HG03460 (cell line): ENCODE measurements around the gene CASS4.

Experiments
- ATAC-seq: cut with Tn5 transposase; IDR thresholded peaks from one replicate; pipeline ENCODE4 v1.9.1; 2021; ENCODE audit not compliant: unreplicated experiment

The CASS4 gene

GRCh38 chr20:56422076-56422823, 10.2 kb downstream of the CASS4 start:
- ATAC-seq = no peak

- ATAC-seq = no peak
Measured at GRCh38 chr20:56422824-56423189, 10.7 kb downstream of the CASS4 start.

GRCh38 chr20:56423211-56423610, 11.2 kb downstream of the CASS4 start:
- ATAC-seq = no peak

- ATAC-seq = no peak
Measured at GRCh38 chr20:56423886-56424285, 11.8 kb downstream of the CASS4 start.

DNA sequence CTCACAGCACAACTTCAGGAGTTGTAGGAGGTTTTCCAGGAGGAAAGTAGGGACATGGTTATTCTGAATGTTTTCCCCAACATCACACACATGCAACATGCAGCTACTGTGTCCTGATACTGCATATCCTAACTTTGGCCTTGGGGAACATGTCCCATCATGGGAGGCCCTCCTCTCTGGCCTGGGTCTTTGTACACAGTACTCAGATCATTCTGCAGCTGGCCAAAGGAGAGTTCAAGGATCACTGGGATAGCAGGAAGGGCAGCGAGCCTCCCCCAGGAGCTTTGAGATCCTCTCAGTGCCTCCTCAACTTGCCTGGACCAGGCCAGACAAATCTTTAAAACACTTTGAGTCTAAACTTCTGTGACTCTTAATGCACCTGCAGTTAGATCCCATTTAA, 12.9 kb downstream of the CASS4 start:
- no peak for ATAC-seq

DNA sequence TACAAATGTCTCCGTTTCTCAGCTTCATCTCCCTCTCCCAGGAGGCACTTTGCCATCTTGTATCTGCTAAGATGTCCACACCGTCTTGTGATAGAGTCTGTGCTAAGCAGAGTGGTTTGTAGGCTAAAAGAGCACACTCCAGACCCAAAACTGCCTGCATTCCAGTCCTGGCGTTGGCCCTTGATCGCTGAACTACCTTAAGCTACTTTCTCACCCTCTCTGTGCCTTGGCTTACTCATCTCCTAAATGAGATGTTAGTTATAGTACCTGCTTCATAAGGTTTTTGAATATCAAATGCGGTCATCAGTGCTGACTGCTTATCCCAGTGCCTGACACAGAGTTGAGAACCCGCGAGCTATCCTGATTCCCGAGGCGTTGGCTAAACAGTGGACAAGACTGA, 14.0 kb downstream of the CASS4 start:
- no peak for ATAC-seq

GRCh38 chr20:56426926-56427325, 14.9 kb downstream of the CASS4 start:
- no peak for ATAC-seq

GRCh38 chr20:56427797-56428196, 15.7 kb downstream of the CASS4 start:
- ATAC-seq = no peak

DNA sequence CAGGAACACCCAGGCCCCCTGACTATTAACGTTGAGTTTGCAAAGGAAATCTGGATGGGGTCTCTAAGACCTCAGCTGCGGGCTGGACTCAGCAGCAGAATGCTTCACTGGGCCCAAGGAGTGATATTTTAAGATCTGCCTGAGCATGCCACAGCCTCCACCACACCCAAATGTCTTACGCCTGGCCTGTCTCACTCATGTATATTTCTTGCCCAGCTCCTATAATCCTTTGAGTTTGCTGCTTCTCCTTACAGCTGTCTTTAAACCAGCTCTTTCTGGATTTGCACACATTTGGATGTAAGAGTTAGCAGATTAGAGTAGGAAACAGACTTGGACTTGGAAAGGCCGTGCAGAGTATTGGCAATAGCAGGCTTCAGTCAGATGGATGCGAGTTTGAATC, 16.4 kb downstream of the CASS4 start:
- ATAC-seq = no peak

GRCh38 chr20:56428881-56429280, 16.8 kb downstream of the CASS4 start:
- ATAC-seq = no peak

GRCh38 chr20:56429502-56429901, 17.4 kb downstream of the CASS4 start:
- no peak for ATAC-seq

- no peak for ATAC-seq
Measured at GRCh38 chr20:56429941-56430340, 17.9 kb downstream of the CASS4 start.

DNA sequence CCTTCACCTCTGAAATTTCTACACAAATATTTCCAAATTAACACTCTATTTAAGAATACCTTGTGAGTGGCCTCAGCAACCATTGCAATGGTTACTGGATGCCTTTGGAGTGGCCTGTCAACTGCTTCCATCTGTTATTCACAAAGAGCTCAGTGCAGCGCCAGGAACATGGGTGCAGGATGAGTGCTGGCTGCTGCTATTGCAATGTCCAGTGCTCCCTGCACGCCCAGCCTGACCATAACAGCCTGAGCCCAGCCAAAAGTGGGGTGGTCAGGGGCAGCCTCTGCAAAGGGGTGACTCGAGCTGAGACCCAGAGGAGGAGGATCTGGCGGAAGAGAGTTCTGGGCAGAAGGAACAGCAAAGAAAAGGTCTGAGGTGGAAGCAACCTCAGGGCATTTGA, 18.4 kb downstream of the CASS4 start:
- no peak for ATAC-seq

DNA sequence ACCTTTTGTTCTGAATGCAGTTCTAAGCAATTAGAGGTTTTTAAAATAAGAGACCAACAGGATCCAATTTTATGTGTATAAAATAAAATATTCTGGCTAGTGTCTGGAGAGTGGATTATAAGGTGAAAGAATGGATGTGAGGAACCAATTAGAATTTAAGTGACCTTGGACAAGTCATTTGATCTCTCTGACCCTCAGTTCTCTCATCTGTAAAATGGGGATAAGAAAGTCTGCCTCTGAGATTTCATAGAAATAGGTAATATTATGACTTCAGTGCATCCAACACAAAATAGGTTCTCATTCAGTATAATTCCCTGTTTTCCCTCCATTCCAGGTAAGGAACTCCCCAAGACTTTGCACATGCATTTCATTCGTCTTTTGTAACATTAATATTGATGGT, 18.9 kb downstream of the CASS4 start:
- no peak for ATAC-seq

- ATAC-seq = no peak
Measured at GRCh38 chr20:56431471-56431870, 19.4 kb downstream of the CASS4 start.

DNA sequence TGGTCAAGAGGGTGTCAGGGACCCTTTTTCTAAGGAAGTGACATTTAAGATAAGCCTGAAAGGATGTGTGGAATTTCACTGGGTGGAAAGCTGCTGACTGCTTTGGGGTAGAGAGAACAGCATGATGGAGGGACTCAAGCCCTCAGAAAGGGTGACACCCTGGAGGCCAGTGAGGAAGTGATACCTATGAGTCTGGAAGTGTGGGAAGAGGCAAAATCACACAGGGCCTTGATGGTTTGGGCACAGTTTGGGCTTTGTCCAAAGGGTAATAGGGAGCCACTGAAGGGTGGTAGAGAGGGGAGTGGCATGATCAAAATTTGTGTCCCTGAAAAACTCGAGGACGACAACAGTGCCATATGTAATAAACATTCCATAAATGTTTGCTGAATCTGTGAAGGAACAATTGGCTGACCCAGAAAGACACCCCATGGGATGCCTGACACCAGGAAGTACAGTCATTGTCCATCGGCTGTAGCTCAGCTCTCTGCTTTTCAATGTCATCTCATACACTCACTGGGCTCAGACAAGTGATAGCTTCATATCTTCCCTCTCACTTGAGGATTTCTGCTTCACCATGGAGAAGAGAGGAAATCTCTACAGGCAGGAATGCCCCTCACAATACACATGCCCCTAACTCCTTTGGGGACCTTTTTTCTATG, 21.3 kb downstream of the CASS4 start:
- ATAC-seq = no peak

DNA sequence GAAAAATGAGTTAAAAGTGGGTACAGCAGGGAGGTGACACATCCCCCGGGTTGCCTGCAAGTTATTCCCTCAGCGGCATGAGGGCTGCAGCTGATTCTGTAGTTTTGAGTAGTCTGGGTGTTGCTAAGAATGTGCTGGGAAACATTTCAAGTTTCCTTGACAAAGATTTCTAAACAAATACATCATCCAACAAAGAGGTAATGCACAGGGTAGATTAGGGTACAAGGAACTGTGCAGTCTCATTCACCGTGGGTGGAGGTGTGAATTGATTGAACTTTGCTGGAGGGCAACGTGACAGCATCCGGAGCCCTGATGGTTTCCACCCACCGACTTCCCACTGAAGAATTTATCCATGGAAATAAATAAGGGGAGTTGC, 21.8 kb downstream of the CASS4 start:
- no peak for ATAC-seq

GRCh38 chr20:56437196-56437960, 25.3 kb downstream of the CASS4 start:
- ATAC-seq = no peak

GRCh38 chr20:56438284-56438683, 26.2 kb downstream of the CASS4 start:
- ATAC-seq = no peak

- ATAC-seq = no peak
Measured at GRCh38 chr20:56439771-56440291, 27.8 kb downstream of the CASS4 start.

DNA sequence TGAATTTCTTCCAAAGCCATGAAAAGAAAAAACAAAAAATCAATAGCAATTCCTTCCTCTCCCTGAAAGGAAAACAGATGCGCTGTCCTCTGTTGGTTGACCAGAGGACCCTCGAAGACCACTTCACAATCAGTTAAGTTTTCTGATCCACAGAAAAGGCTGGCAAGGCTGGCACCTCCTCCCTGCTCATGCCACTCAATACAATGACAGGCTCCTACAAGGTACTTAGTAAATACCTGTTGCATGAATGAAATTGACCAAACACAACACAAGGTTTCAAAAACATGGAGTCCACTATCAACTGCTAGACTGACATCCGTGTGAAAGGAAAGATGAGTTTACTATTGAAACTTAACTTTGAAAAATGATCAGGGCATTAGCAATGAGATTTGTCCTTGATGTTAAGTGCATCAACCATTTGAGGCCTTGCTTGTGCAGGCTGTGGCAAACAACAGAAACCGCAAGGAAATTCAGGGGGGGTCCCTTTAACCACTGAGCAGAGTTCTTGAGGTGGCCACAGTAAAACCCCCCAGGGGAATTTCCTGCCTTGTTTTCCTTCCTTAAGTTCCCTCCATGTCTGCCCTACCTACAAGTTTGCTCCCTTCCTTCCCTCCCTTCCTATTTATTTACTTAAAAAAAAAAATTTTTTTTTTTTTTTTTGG, 28.4 kb downstream of the CASS4 start:
- ATAC-seq = peak; percentile 86
